GM19035 (cell line): ENCODE data around the gene STAU1.
"Not testable (repeated sequence)": the region's sequence is repeated elsewhere in the genome, so short reads cannot be mapped to it uniquely, and the experiment has no call there.

ENCODE experiments used
- ATAC-seq: cut with Tn5 transposase; IDR thresholded peaks from one replicate; pipeline ENCODE4 v1.9.1; 2021; ENCODE audit not compliant: unreplicated experiment

The STAU1 gene

GRCh38 chr20:49123982-49124381, 64.2 kb downstream of the STAU1 start:
- no peak for ATAC-seq

GRCh38 chr20:49122920-49123319, 65.2 kb downstream of the STAU1 start:
- ATAC-seq: no peak

GRCh38 chr20:49119988-49120387, 68.1 kb downstream of the STAU1 start:
- ATAC-seq: no peak

- ATAC-seq: no peak
These were observed 69.8 kb downstream of the STAU1 start for GRCh38 chr20:49118307-49118706.

- ATAC-seq: no peak
These were observed 72.6 kb downstream of the STAU1 start for GRCh38 chr20:49115564-49115963.

- no peak for ATAC-seq
These were observed 75.4 kb downstream of the STAU1 start for GRCh38 chr20:49112596-49113274.

- no peak for ATAC-seq
These were observed 77.1 kb downstream of the STAU1 start for GRCh38 chr20:49110767-49111694.

- ATAC-seq: no peak
These were observed 81.8 kb downstream of the STAU1 start for GRCh38 chr20:49106328-49106727.

- not testable (repeated sequence) for ATAC-seq
These were observed 83.1 kb downstream of the STAU1 start for GRCh38 chr20:49104979-49105547.

GRCh38 chr20:49104365-49104648, 83.8 kb downstream of the STAU1 start:
- ATAC-seq: no peak

GRCh38 chr20:49103647-49104364, 84.3 kb downstream of the STAU1 start:
- no peak for ATAC-seq

- no peak for ATAC-seq
These were observed 85.1 kb downstream of the STAU1 start for GRCh38 chr20:49103019-49103418.

- no peak for ATAC-seq
These were observed 87.2 kb downstream of the STAU1 start for GRCh38 chr20:49100972-49101371.

- not testable (repeated sequence) for ATAC-seq
These were observed 87.8 kb downstream of the STAU1 start for GRCh38 chr20:49100292-49100691.

GRCh38 chr20:49099011-49099410, 89.1 kb downstream of the STAU1 start:
- ATAC-seq: no peak

GRCh38 chr20:49098136-49098535, 90.0 kb downstream of the STAU1 start:
- ATAC-seq: no peak

GRCh38 chr20:49097159-49097558, 91.0 kb downstream of the STAU1 start:
- ATAC-seq: no peak

- no peak for ATAC-seq
These were observed 91.9 kb downstream of the STAU1 start for GRCh38 chr20:49096203-49096730.

- ATAC-seq: no peak
These were observed 96.4 kb downstream of the STAU1 start for GRCh38 chr20:49091762-49092161.

- ATAC-seq: no peak
These were observed 97.0 kb downstream of the STAU1 start for GRCh38 chr20:49091104-49091503.

GRCh38 chr20:49082295-49082694, 105.8 kb downstream of the STAU1 start:
- not testable (repeated sequence) for ATAC-seq
